Measurements from ENCODE around the gene STX4.
"Not testable (repeated sequence)": the region's sequence is repeated elsewhere in the genome, so short reads cannot be mapped to it uniquely, and the experiment has no call there.

STX4 gene

DNA sequence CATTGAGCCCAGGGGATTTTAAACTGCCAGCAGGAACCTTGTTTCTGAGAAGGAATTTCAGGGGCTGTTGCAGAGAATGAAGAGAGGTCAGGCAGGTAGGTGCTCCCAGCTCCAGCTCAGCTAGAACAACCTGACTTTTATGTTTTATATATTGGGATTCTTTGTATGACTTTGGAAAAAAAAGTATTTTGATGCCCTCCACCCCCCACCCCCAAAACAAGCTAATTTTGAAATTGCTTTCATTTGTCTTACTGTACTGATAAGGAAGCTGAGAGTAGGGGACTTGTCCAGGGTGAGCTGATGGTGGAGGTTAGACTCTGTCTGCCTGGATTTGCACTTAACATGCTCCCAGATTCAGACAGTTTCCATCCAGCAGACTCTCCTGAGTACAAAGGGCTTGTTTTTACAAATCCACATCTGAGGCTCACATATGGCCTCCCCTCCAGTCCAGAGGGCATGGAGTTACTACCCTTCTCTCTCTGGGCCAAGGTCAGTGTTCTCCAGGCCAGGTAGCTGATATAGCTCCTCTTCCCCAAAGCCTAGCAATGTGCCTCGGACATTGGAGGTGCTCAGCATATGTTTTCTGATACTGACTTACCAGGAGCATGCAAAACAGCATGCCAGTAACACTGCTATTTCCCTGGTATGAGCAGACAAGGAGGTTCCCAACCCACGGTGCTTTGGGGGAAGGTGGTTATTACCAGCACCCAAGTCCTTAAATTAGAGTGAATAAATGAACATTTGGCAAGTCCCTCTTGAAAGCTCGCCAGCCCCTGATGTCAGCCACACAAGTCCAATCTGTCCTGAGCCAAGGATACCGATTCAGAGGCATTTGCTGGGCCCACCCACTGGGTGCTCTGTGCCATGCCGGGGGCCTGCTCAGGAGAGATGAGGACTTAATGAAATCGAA lies 34.3 kb upstream of the STX4 start:
- DNase-seq = no peak

DNA sequence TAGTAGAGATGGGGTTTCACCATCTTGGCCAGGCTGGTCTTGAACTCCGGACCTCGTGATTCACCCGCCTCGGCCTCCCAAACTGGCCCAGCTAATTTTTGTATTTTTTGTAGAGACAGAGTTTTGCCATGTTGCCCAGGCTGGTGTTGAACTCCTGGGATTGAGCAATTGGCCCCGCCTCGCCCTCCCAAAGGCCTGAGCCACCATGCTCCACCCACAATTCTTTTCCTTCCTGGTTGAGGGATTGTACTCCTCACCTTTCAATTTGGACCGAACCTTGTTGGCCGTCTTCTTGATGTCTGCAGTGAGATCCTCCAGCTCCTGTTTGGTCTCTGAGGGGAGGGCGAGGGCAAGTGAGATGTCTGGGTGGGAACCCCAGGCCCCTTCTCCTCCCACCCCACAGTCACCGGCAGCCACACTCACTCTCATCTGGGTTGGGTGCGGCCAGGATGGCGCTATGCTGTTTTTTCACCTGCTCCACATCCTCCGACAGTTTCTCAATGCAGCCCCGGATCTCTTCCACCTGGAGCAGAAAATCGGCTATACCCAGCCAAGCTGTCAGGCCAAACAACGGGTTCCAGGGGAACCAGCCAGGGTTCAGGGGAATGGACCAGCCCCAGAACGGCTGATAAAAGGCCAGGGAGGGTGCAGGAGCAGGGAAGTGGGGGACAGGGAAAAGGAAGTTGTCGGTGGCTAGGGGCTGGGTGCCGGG lies 32.5 kb upstream of the STX4 start:
- DNase-seq = no peak

DNA sequence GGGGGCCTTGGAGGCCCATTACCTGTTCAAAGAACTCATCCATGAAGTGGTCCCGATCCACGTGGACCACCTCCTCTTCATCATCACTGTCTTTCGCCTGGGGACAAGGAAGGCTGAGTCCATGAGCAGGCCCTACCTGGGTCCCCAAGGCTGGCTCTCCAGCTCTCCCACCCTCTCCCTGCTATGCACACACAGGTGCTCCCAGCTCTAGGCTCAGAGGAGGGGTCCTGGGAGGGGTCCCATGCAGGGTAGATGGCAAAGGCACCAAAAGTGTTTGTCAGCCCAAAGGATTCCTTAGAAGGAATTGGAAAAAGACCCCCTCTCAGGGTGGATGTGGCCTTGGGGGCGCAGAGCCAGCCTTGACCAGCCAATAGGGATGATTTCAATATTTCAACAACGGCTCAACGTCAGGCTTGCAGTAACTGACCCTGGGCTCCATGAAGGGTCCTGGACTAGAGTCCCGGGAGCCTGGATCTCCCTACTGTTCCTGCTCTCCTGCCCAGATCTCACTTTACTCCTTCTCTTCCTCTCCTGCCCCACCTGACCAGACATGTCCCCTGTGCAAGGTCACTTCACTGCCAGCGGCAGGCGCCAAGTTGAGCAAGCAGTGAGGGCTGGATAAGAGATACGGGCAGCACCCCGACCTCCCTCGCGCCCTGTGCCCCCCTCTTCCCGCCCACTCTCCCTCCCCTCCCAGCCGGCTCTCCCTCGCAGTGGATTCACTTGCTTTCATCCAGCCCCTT lies 31.7 kb upstream of the STX4 start:
- no peak for DNase-seq

- DNase-seq = no peak
Measured at GRCh38 chr16:31002250-31002700, 31.1 kb upstream of the STX4 start.

DNA sequence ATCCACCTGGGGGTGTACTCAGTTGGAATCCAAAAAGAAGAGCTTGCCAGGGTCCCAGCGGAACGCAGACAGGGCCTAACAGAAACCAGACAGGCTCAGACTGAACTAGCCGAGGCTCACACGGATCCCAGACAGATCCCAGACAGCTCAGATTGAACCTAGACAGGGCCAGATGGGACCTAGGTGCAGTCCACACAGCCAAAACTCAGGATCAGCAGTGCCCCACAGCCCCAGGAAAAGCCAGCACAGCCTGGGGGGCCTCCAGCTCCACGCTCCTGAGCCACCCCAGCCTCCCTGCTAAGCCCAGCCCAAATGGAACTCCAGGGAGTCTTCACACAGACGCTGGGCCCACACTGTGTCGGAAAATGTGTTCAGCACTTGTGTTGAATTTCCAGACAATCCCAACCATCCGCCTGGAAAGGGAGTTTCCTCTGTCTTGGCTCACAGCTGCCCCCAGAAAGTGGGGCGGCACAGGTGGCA lies 30.5 kb upstream of the STX4 start:
- DNase-seq = no peak

DNA sequence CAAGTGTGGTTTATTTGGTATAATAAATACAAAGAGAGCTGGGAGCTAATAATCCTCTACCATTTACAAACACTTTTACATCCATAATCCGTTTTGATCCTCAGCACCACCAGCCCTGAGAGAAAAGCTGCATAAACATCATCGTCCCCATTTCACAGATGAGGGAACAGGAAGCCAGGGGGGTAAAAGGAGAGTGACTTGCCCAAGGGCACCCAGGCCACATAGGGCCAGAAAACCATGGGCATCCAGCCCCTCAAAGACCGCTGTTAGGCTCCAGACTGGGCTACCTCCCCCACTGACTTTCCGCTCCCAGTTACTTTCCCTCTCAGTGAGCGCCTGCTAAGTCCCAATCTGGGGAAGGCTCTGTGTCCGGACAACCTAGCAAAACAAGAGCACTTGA lies 29.6 kb upstream of the STX4 start:
- no peak for DNase-seq

DNA sequence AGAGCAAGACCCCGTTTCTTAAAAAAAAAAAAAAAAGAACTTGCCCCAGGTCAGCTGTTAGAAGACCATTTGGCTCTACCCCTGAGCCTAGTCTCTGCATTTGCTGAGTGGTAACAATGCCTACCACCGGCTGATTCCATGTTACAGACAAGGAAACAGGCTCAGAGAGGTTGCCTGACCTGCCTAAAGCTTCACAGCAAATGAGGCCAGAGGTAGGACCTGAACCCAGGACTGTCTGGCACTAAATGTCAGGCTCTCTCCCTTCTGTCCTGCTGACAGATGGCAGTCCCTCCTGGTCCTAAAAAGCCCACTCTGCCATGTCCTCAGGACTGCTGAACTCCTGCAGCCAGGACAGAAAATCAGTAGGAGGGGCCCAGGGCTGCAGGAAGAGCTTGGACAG lies 28.7 kb upstream of the STX4 start:
- DNase-seq = no peak

GRCh38 chr16:31005350-31006085 lies 27.8 kb upstream of the STX4 start:
- no peak for DNase-seq

DNA sequence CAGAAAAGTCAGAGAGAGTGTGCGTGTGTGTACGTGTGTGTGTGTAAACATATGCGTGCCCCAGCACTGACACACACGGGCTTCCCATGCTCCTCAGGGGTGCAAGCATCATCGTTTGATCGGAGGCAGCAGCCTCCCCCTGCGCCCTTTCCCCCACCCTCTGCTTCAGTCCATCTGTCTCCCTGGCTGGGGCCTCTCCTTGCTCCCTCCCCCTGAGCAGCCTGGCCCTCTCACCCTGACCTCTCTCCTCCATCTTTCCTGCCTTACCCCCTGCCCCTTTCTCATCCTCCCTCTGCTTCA lies 27.3 kb upstream of the STX4 start:
- DNase-seq = no peak

DNA sequence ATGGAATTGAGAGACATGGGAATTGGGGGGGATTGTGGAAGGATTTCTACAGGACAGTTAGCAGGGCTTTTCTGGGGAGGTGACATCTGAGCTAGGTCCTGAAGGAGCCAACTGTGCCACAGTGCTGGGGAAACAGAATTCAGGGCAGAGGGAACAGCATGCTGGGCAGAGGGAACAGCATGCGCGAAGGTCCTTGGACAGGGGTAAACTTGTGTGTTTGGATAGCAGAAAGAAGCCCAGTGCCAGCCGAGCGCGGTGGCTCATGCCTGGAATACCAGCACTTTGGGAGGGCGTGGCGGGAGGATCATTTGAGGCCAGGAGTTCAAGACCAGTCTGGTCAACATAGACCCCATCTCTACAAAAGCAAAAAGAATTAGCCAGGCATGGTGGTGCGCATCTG lies 26.8 kb upstream of the STX4 start:
- DNase-seq = no peak

GRCh38 chr16:31007684-31008083 lies 25.7 kb upstream of the STX4 start:
- DNase-seq = no peak

DNA sequence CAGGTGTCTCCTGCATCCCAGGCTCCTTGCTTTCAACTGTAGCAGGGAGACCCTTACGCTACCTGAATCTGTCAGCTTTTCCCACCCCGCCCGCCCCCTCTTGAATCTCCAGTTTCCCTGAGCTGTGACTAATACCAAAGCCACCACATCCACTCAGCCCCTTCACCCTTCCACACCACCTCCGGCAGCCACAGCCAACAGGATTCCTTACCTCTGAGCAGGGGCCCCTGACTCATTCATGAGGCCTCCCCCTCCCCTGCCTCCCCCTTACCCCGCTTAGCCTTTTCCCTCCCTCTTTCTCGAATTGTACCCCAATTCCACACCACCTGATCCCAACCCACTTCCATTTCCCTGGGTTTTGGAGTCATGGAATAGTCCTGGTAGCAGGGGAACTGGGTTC lies 25.2 kb upstream of the STX4 start:
- DNase-seq = no peak

- DNase-seq = no peak
Measured at GRCh38 chr16:31008551-31008950, 24.8 kb upstream of the STX4 start.

GRCh38 chr16:31009120-31009519 lies 24.2 kb upstream of the STX4 start:
- DNase-seq = no peak

- no peak for DNase-seq
Measured at GRCh38 chr16:31009894-31010584, 23.3 kb upstream of the STX4 start.

DNA sequence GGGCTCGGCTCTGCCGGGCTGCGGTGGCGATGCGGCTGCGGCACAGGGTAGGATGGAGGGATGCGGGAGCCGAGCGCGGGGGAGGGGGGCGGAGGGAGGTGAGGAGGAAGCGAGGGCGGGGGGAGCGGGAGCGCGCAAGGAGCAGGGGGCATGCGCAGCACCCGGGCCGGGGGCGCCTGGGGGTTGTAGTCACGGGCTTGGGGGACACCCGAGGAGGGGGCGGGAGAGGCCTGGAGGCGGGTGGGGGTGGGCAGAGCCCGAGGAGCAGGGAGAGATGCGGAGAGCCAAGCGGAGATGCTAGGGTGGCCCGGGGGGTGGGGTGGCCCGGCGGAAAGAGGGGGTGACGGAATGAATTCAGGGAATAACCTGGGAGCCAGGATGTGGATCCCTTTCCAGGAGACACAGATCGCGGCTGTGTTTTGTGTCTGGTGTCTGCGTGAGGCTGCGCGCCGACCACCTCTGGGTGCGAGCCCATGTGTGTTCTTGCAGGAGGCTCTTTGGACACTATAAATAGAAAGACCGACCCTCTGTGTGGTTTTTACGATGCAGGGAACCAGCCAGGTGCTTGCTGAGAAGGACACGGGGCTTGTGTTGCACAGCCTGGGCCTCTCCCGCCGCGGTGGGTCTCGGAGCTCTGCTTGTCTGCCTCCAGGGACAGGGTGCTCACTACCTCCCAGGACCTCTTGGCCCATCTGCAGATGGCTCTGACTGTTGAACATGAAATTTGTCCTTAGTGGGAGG lies 22.6 kb upstream of the STX4 start, which contains the start of gene STX1B:
TSS of gene STX1B (minus strand) at position 54 of the 741 bp plus-strand sequence. CDS start 242 bp downstream, outside the sequence.
- DNase-seq = no peak

DNA sequence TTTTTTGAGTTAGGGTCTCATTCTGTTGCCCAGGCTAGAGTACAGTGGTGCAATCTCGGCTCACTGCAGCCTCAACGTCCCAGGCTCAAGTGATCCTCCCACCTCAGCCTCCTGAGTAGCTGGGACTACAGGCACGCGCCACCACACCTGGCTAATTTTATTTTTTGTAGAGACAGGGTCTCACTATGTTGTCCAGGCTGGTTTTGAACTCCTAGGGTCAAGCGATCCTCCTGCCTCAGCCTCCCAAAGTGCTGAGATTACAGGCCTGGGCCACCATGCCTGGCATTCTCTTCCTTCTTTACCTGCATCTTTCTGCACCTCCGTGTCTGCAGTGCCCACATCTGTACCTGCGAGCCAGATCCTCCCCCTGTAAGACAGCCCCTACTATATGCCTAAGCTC lies 21.5 kb upstream of the STX4 start:
- not testable (repeated sequence) for DNase-seq

DNA sequence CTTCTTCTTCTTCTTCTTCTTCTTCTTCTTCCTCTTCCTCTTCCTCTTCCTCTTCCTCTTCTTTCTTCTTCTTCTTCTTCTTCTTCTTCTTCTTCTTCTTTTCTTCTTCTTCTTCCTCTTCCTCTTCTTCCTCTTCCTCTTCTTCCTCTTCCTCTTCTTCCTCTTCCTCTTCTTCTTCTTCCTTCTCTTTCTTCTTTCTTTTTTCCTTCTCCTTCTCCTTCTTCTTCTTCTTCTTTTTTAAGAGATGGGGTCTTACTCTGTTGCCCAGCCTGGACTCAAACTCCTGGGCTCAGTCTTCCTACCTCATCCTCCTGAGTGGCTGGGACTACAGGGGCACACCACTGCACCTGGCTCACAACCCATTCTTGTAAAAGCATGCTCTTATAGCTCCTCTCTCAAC lies 20.1 kb upstream of the STX4 start:
- DNase-seq = not testable (repeated sequence)

DNA sequence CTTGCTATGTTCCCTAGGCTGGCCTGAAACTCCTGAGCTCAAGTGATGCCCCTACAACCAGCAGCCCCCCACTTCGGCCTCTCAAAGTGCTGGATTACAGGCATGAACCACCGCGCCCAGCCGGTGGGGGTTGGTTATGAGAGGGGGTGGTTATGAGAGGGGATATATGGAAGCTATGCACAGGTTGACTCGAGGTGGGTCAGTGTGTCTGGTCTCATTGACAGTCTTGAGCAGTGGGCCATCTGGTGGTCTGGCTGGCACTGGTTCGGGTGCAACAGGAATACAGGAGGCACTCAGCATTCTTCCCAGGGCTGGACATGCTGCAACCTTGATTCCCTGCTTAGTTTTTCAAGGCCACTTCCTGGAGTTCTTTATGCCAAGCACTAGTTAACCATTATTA lies 17.3 kb upstream of the STX4 start:
- DNase-seq = no peak

- not testable (repeated sequence) for DNase-seq
Measured at GRCh38 chr16:31017756-31018155, 15.6 kb upstream of the STX4 start.

DNA sequence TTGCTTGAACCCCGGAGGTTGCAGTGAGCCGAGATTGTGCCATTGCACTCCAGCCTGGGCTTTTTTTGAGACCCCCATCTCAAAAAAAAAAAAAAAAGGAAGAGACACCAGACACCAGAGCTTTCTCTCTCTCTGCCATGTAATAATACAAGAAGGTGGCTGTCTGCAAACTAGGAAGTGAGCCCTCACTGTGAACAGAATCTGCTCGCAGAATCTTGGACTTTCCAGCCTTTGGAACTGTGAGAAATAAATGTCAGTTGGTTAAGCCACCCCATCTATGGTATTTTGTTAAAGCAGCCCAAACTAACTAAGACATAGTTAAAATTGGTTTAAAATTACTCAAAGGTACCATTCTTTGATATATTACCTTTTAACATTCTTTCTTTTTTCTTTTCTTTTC lies 12.8 kb upstream of the STX4 start:
- no peak for DNase-seq
